ENCODE results near the gene SLC4A2.

DNA sequence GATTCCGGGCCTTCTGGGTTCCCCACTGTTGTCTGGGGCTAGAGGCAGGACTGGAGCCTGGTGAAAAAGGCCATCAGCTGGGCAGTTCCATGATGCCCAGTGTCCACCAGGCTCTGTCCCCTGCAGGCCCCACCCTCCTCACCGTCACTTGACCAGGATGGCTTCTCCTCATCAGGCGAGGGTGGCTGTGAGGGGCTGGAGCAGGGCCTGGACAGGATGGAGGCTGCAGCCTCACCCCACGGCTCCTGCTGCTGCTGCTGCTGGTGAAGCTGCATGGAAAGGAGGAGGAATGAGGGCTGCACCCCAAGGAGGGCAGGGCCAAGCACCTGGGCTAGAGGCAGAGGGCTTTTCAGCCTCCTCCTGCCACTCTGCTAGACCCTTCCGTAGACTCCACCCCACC lies 43.4 kb upstream of the SLC4A2 start:
- TF ChIP-seq POLR2A (IDR thresholded peaks at IDR 0.05; ENCODE audit: low read length) (no peak), GATA1 (IDR thresholded peaks at IDR 0.05; ENCODE audit: low read depth, low read length) (no peak)
